ENCODE measurements around the gene MARK4.

GRCh38 chr19:45223879-45224278, 27.2 kb upstream of the MARK4 start:
- TF ChIP-seq CTCF (IDR thresholded peaks at IDR 0.05) (no peak), POLR2A (IDR thresholded peaks at IDR 0.05) (no peak)

Measured in esophagus squamous epithelium (tissue), 4 donors.